ENCODE data around the gene SDHB.

SDHB gene

GRCh38 chr1:17020502-17020901 is 33.3 kb downstream of the SDHB start:
- no peak overlapping the region for H3K4me3 ChIP-seq (ENCODE audit: low read length)
- no peak for DNase-seq (ENCODE audit: low read depth, low spot score)

- H3K4me3 ChIP-seq (ENCODE audit: low read length) = no peak overlapping the region
- no peak for DNase-seq (ENCODE audit: low read depth, low spot score)
Measured at GRCh38 chr1:17018849-17019248, 35.0 kb downstream of the SDHB start.

- no peak for DNase-seq (ENCODE audit: low read depth, low spot score)
- H3K4me3 ChIP-seq (ENCODE audit: low read length) = no peak overlapping the region
Measured at GRCh38 chr1:17017435-17017834, 36.4 kb downstream of the SDHB start.

- no peak overlapping the region for H3K4me3 ChIP-seq (ENCODE audit: low read length)
- no peak for DNase-seq (ENCODE audit: low read depth, low spot score)
Measured at GRCh38 chr1:17016317-17016661, 37.5 kb downstream of the SDHB start.

- no peak for DNase-seq (ENCODE audit: low read depth, low spot score)
Measured at GRCh38 chr1:17014671-17015567, 38.9 kb downstream of the SDHB start.

GRCh38 chr1:17013491-17014320 is 40.1 kb downstream of the SDHB start:
- peak; percentile 16 for DNase-seq (ENCODE audit: low read depth, low spot score)
- H3K4me3 ChIP-seq (ENCODE audit: low read length) = no peak overlapping the region

More at GRCh38 chr1:17014671-17015567, 38.9 kb downstream of the SDHB start:
- H3K4me3 ChIP-seq (ENCODE audit: low read length) = no peak overlapping the region

GRCh38 chr1:17012775-17013490 is 40.9 kb downstream of the SDHB start:
- no peak overlapping the region for H3K4me3 ChIP-seq (ENCODE audit: low read length)
- no peak for DNase-seq (ENCODE audit: low read depth, low spot score)

- peak within 1 kb of the TSS; percentile 71 for H3K4me3 ChIP-seq (ENCODE audit: low read length)
- DNase-seq (ENCODE audit: low read depth, low spot score) = peak; percentile 66
Measured at GRCh38 chr1:17011439-17012307, 42.2 kb downstream of the SDHB start, which contains the start of gene ATP13A2. ATP13A2 (minus strand) TSS chr1:17011928; CDS start chr1:17011738, 190 bp downstream.

- H3K4me3 ChIP-seq (ENCODE audit: low read length) = peak overlapping the region; percentile 71
- DNase-seq (ENCODE audit: low read depth, low spot score) = no peak
Measured at GRCh38 chr1:17011092-17011438, 42.8 kb downstream of the SDHB start.

- H3K4me3 ChIP-seq (ENCODE audit: low read length) = no peak overlapping the region
- DNase-seq (ENCODE audit: low read depth, low spot score) = no peak
Measured at GRCh38 chr1:17009706-17010105, 44.1 kb downstream of the SDHB start.

- H3K4me3 ChIP-seq (ENCODE audit: low read length) = no peak overlapping the region
- no peak for DNase-seq (ENCODE audit: low read depth, low spot score)
Measured at GRCh38 chr1:17008208-17008855, 45.5 kb downstream of the SDHB start.

- DNase-seq (ENCODE audit: low read depth, low spot score) = no peak
- no peak overlapping the region for H3K4me3 ChIP-seq (ENCODE audit: low read length)
Measured at GRCh38 chr1:17007121-17007520, 46.7 kb downstream of the SDHB start.

GRCh38 chr1:17005365-17005740 is 48.5 kb downstream of the SDHB start:
- DNase-seq (ENCODE audit: low read depth, low spot score) = no peak
- H3K4me3 ChIP-seq (ENCODE audit: low read length) = no peak overlapping the region

GRCh38 chr1:17004466-17005364 is 49.1 kb downstream of the SDHB start:
- DNase-seq (ENCODE audit: low read depth, low spot score) = no peak
- H3K4me3 ChIP-seq (ENCODE audit: low read length) = no peak overlapping the region

- H3K4me3 ChIP-seq (ENCODE audit: low read length) = no peak overlapping the region
Measured at GRCh38 chr1:17002524-17002902, 51.3 kb downstream of the SDHB start.

GRCh38 chr1:17001760-17002523 is 51.9 kb downstream of the SDHB start:
- no peak for DNase-seq (ENCODE audit: low read depth, low spot score)
- H3K4me3 ChIP-seq (ENCODE audit: low read length) = no peak overlapping the region

More at GRCh38 chr1:17002524-17002902, 51.3 kb downstream of the SDHB start:
- DNase-seq (ENCODE audit: low read depth, low spot score) = no peak

GRCh38 chr1:16999863-17000262 is 54.0 kb downstream of the SDHB start:
- DNase-seq (ENCODE audit: low read depth, low spot score) = no peak
- H3K4me3 ChIP-seq (ENCODE audit: low read length) = no peak overlapping the region

Measured in Jurkat, Clone E6-1 (cell line).